Testis (tissue), 3 donors: ENCODE measurements around the gene ASCL3. TPM values are rescaled to one million over a fixed set of nuclear protein-coding genes. Genes with fewer than 3 reads are reported as not detected.

Experiments
- DNase-seq: peaks from one replicate; pipeline ENCODE4 v3.0.0-alpha.2; 2019
- H3K27ac ChIP-seq, 2 donors: fragments of 200-600 bp; sonication (generic); one replicate each; pipeline ENCODE4 v1.5.1; 2019
- H3K27me3 ChIP-seq: fragments of 200-600 bp; sonication (generic); one replicate; pipeline ENCODE4 v1.5.1; 2019
- H3K36me3 ChIP-seq: fragments of 200-600 bp; sonication (generic); one replicate; pipeline ENCODE4 v1.5.1; 2017; ENCODE audit warnings: low read depth; ENCODE audit errors: missing control alignments
- H3K4me1 ChIP-seq: fragments of 200-600 bp; sonication (generic); one replicate; pipeline ENCODE4 v1.5.1; 2019
- H3K4me3 ChIP-seq, 2 donors: fragments of 200-600 bp; sonication (generic); one replicate each; pipeline ENCODE4 v1.5.1; 2017 to 2019
- H3K9me3 ChIP-seq: fragments of 200-600 bp; sonication (generic); one replicate; pipeline ENCODE4 v1.5.1; 2017
- POLR2A ChIP-seq: fragments of 450-650 bp; IDR thresholded peaks from one replicate; pipeline ENCODE4 v1.6.1; 2017; ENCODE audit warnings: antibody characterized with exemption, mild to moderate bottlenecking, moderate library complexity
- WGBS, 2 donors: methylation state at CpG; one replicate each; pipeline ENCODE4 v1.1.5; 2018; 5-methylcytosine and 5-hydroxymethylcytosine counted together
- intact Hi-C: fragments of 100-400 bp; cut with DNase I; formaldehyde crosslinking; loops from one replicate; pipeline ENCODE4 v1.15.1; 2023; ENCODE audit warnings: low total_unique reads
- polyA plus RNA-seq: library from polyadenylated mRNA; stranded (reverse); fragments of 350-450 nt; fragmentation: Illumina TruSeq; extraction: RNeasy Lipid Tissue Mini Kit (QIAGEN cat#74804); gene quantifications from one replicate; pipeline ENCODE4 v1.2.3, GENCODE V29; 2014; ENCODE audit warnings: low read depth, low replicate concordance; ENCODE audit not compliant: insufficient read depth
- total RNA-seq, 2 donors: library from RNA; depleted of rRNA; stranded (reverse); fragments of >200 nt; gene quantifications; one replicate each; pipeline ENCODE4 v1.2.3, GENCODE V29; 2016
- TF ChIP-seq, protein P1 (sequence below), 3 experiments: fragments of 450-650 bp in 2 of 3; fragments of 200-600 bp in 1 of 3; sonication (generic) in 1 of 3; IDR thresholded peaks; one replicate each; pipeline ENCODE4 v1.5.1; 2016 to 2019; ENCODE audit warnings: antibody characterized with exemption in 3 of 3, mild to moderate bottlenecking in 2 of 3, moderate library complexity in 1 of 3

ASCL3 gene
- total and polyA plus RNA-seq, 3 donors from 2014 or later, result not detected

DNA sequence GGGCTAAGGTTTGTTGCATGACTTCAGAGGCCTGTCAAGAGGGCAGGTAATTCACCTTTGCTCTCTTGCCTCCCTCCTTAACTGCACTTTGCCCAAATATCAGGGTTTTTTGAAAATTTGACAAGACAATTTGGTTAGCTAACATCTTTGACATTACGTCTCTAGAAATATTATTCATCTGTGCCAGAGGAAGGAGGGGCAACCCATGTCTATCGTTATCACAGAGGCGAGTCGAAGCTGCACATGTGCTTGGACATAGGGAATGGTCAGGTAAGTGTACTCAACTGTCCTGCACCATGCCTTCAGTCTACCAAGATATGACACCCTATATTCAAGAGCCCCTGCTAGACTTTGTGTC, 28.2 kb downstream of the ASCL3 start:
- DNase-seq, result no peak
- Histone ChIP-seq H3K9me3 (no peaks in the 10 kb centered on the region), H3K4me1 (peaks cover 32% of the 10 kb centered on the region), H3K27me3 (no peaks in the 10 kb centered on the region), H3K36me3 (no peaks in the 10 kb centered on the region), H3K4me3 (no peak overlapping the region), H3K27ac (peak overlapping the region; percentile 71 to 89)
- 49 to 51% methylated on average over 4 of the region's 4 CpGs for WGBS, 2 donors
- TF ChIP-seq POLR2A, result no peak
- TF ChIP-seq, protein P1, sequence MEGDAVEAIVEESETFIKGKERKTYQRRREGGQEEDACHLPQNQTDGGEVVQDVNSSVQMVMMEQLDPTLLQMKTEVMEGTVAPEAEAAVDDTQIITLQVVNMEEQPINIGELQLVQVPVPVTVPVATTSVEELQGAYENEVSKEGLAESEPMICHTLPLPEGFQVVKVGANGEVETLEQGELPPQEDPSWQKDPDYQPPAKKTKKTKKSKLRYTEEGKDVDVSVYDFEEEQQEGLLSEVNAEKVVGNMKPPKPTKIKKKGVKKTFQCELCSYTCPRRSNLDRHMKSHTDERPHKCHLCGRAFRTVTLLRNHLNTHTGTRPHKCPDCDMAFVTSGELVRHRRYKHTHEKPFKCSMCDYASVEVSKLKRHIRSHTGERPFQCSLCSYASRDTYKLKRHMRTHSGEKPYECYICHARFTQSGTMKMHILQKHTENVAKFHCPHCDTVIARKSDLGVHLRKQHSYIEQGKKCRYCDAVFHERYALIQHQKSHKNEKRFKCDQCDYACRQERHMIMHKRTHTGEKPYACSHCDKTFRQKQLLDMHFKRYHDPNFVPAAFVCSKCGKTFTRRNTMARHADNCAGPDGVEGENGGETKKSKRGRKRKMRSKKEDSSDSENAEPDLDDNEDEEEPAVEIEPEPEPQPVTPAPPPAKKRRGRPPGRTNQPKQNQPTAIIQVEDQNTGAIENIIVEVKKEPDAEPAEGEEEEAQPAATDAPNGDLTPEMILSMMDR (IDR thresholded peaks at IDR 0.05), result no peak
- intact Hi-C loops, result loop anchor here (5.0 kb wide), 1 partner anchor 232 kb away; the partner anchor contains the start of genes RPL27A and TRIM66

DNA sequence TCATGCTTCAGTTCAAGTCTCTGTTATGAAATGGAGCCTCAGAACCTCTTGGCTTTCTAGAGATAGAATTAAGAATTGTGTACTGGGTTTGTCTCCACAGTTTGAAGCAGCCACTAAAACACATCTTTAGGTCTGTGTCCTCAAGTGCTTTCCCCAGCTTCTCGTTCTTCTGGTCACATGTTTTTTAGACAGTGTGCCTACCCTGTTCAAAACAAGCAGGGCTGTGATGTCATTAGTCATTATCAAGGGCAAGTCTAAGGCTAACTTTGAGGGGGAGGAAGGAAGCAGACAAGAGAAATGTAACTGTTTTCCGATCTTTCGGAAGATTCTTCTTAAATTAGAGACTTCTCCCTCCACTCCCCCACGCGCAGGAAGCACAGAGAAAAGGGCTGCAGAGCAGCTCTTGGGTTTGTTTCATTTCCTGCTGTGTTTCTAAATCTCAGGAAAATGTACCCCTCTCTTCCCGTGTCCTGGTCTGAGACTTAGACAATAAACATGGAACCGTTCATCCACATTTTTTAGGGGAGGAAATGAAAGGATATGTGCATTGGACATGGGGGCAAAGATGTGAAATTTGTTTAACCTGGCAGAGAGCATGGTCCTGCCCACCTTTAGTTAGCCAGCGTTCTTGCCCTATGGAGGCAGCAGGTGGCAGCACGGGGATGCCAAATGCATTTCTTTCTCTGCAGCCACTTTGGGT, 28.7 kb downstream of the ASCL3 start:
- Histone ChIP-seq H3K9me3 (no peaks in the 10 kb centered on the region), H3K4me3 (no peak overlapping the region), H3K4me1 (peaks cover 32% of the 10 kb centered on the region), H3K27ac (peak overlapping the region; percentile 71 to 89), H3K36me3 (no peaks in the 10 kb centered on the region), H3K27me3 (no peaks in the 10 kb centered on the region)
- DNase-seq, result peak; percentile 84
- TF ChIP-seq, protein P1 (IDR thresholded peaks at IDR 0.05), result peak; percentile 19 to 56 (median 22)
- TF ChIP-seq POLR2A, result no peak
- WGBS, 2 donors, result 11 to 13% methylated on average over 9 of the region's 9 CpGs
- intact Hi-C loops, result loop anchor here (5.0 kb wide), 1 partner anchor 232 kb away; the partner anchor contains the start of genes RPL27A and TRIM66

DNA sequence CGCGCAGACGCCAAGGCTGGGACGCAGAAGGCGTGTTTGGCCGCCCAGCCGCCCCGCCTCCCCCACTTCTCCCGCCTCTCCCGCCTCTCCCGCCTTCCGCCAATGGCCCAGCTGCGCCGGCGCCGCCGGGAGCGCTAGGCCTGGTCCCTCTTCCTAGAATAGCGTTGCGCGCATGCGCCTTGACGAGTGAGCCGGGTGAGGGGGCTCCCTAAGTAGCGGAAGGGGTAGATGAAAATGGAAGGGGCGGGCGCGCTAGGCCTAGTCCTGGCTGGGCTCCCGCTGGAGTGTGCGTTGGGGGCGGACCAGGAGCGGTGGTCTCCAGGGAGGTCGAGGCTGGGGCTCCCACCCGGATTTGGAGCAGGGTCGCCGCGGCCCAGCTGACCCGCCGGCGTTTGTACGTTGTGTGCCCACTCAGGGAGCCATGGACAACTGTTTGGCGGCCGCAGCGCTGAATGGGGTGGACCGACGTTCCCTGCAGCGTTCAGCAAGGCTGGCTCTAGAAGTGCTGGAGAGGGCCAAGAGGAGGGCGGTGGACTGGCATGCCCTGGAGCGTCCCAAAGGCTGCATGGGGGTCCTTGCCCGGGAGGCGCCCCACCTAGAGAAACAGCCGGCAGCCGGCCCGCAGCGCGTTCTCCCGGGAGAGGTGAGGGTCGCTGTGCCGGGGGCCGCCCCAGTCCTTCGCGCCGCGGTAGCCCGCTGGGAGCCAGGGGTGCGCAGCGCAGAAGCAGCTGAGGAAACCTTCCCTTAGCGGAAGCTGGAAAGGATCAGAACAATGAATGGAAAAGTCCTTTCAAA, 31.6 kb downstream of the ASCL3 start, which contains the start of gene AKIP1:
AKIP1 (plus strand) TSS at position 161 of the 795 bp plus-strand sequence; CDS start at position 422, 261 bp downstream.
- intact Hi-C loops, result loop anchor here (5.0 kb wide), 1 partner anchor 229 kb away; the partner anchor contains the start of genes RPL27A and TRIM66
- WGBS, 2 donors, result 1% methylated on average over 20 to 52 of the region's 68 CpGs

DNA sequence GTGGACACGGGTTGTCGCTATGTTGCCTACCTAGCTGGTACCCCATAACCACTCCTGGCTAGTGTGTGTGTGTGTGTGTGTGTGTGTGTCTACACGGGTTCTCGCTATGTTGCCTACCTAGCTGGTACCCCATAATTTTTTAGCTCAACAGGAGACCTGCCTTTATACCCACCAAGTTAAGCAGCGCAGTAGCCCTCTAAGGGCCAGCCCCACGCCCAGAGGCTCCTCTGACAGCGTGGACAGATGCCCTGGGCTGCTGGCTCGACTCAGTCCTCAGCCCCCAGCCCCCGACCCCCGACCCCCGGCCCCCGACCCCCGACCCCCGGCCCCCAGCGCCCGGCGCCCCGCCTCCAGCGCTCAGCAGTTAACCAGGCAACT, 32.2 kb downstream of the ASCL3 start:
- WGBS, 2 donors, result 0% methylated on average over 2 to 7 of the region's 19 CpGs

More for the DNA sequence above, 31.6 kb downstream of the ASCL3 start, which contains the start of gene AKIP1:
- H3K4me1 ChIP-seq, result peaks cover 22% of the 10 kb centered on the region
- TF ChIP-seq, protein P1 (IDR thresholded peaks at IDR 0.05), result no peak
- TF ChIP-seq POLR2A, result no peak
- no peaks in the 10 kb centered on the region for H3K9me3 ChIP-seq
- peak within 1 kb of the TSS; percentile 94 to 98 for H3K4me3 ChIP-seq
- no peaks in the 10 kb centered on the region for H3K27me3 ChIP-seq
- DNase-seq, result peak; percentile 96
- H3K36me3 ChIP-seq, result no peaks in the 10 kb centered on the region
- H3K27ac ChIP-seq, result peak within 1 kb of the TSS; percentile 95 to 98

More for the DNA sequence above, 32.2 kb downstream of the ASCL3 start:
- peak overlapping the region; percentile 95 to 98 for H3K27ac ChIP-seq
- peaks cover 22% of the 10 kb centered on the region for H3K4me1 ChIP-seq
- no peak for TF ChIP-seq POLR2A
- TF ChIP-seq, protein P1 (IDR thresholded peaks at IDR 0.05), result no peak
- H3K27me3 ChIP-seq, result no peaks in the 10 kb centered on the region
- H3K9me3 ChIP-seq, result no peaks in the 10 kb centered on the region
- peak overlapping the region; percentile 94 to 98 for H3K4me3 ChIP-seq
- H3K36me3 ChIP-seq, result no peaks in the 10 kb centered on the region
- DNase-seq, result no peak
- intact Hi-C loops, result loop anchor here (5.0 kb wide), 1 partner anchor 228 kb away; the partner anchor contains the start of genes RPL27A and TRIM66
